Panc1 (cell line): ENCODE measurements around the gene KCNH6. TPM values are rescaled to one million over a fixed set of nuclear protein-coding genes. Genes with fewer than 3 reads are reported as not detected.

Experiments used
- ATAC-seq: fragments of 200-7000 bp; cut with Tn5 transposase; 2 replicates; pipeline ENCODE4 v1.9.1; 2020; ENCODE audit warnings: mild to moderate bottlenecking, moderate library complexity
- BruUV-seq: library from RNA; stranded (reverse); fragments of 400-500 nt; replicated peaks from 2 replicates; lab custom pipeline; 2021; lab: Mats Ljungman, UMichigan
- CTCF ChIA-PET: fragments of 300-600 bp; sonication (Branson Sonifier 250); formaldehyde crosslinking; loops from one replicate; lab custom pipeline; 2022; ENCODE audit warnings: antibody characterized with exemption; lab: Charles Lee
- POLR2A ChIA-PET: fragments of 300-600 bp; sonication (Branson Sonifier 250); formaldehyde crosslinking; loops from one replicate; lab custom pipeline; 2022; ENCODE audit warnings: antibody characterized with exemption; lab: Charles Lee
- DNase-seq: peaks from one replicate; pipeline ENCODE4 v3.0.0-alpha.2; 2010; ENCODE audit warnings: low read depth, low spot score
- H3K27ac ChIP-seq: 2 replicates; pipeline ENCODE4 v1.5.1; 2011; ENCODE audit warnings: mild to moderate bottlenecking, low read length, inconsistent platforms
- H3K27me3 ChIP-seq: fragments of 200-500 bp; sonication (Bioruptor generic); 2 replicates; pipeline ENCODE4 v1.6.0; 2014; ENCODE audit warnings: low read length, inconsistent platforms; ENCODE audit not compliant: control insufficient read depth, insufficient read depth
- H3K36me3 ChIP-seq: fragments of 200-500 bp; sonication (Bioruptor generic); 2 replicates; pipeline ENCODE4 v1.5.1; 2014; ENCODE audit warnings: inconsistent platforms, mild to moderate bottlenecking, low read length, moderate library complexity; ENCODE audit not compliant: control insufficient read depth, insufficient read depth
- H3K4me1 ChIP-seq: 2 replicates; pipeline ENCODE4 v1.5.1; 2011; ENCODE audit warnings: inconsistent platforms, mild to moderate bottlenecking, low read length, moderate library complexity; ENCODE audit not compliant: control insufficient read depth, insufficient read depth
- H3K4me3 ChIP-seq, 2 experiments: 2 replicates each; pipeline ENCODE4 v1.5.1; 2011 to 2012; ENCODE audit warnings: low read depth in 2 of 2, low read length in 2 of 2, mild to moderate bottlenecking in 2 of 2, inconsistent platforms in 1 of 2, moderate library complexity in 1 of 2
- H3K9me3 ChIP-seq: fragments of 200-500 bp; sonication (Bioruptor generic); 2 replicates; pipeline ENCODE4 v1.5.1; 2014; ENCODE audit warnings: low read depth, mild to moderate bottlenecking, inconsistent platforms, low read length, moderate library complexity; ENCODE audit not compliant: control insufficient read depth, insufficient read depth
- POLR2AphosphoS5 ChIP-seq: IDR thresholded peaks from 2 replicates; pipeline ENCODE4 v1.6.1; 2012; ENCODE audit warnings: mild to moderate bottlenecking, low read depth, low read length, moderate library complexity
- REST ChIP-seq, 2 experiments: IDR thresholded peaks; 2 replicates each; pipeline ENCODE4 v1.6.1; 2011 to 2012; ENCODE audit warnings: low read depth in 2 of 2, control low read depth in 1 of 2, low read length in 1 of 2, mild to moderate bottlenecking in 1 of 2, moderate library complexity in 1 of 2; ENCODE audit not compliant: insufficient read depth in 1 of 2
- SIN3A ChIP-seq: IDR thresholded peaks from 2 replicates; pipeline ENCODE4 v1.6.1; 2012; ENCODE audit warnings: low read depth, mild to moderate bottlenecking, low read length, moderate library complexity, borderline replicate concordance; ENCODE audit not compliant: insufficient read depth
- TCF7L2 ChIP-seq: IDR thresholded peaks from 2 replicates; pipeline ENCODE4 v1.6.1; 2011; ENCODE audit warnings: mild to moderate bottlenecking, low read depth, low read length, inconsistent platforms
- in situ Hi-C: cut with HindIII; loops from 2 replicates; pipeline ENCODE4 v1.10.0; 2016; ENCODE audit warnings: low sequenced_read_pairs, low pct_unique_long_range_greater_than_20kb
- intact Hi-C: fragments of 100-400 bp; cut with micrococcal nuclease; formaldehyde crosslinking; loops from one replicate; pipeline ENCODE4 v1.10.0; 2022; ENCODE audit not compliant: unreplicated experiment
- total RNA-seq: library from RNA; stranded (reverse); gene quantifications from one replicate; pipeline ENCODE4 v1.2.1, GENCODE V29; 2021; ENCODE audit not compliant: unreplicated experiment
- TF ChIP-seq, protein P1 (sequence below): fragments of 450-650 bp; IDR thresholded peaks from 2 replicates; pipeline ENCODE4 v1.5.1; 2017; ENCODE audit warnings: mild to moderate bottlenecking

KCNH6 gene
- total RNA-seq, 1 experiment from 2014 or later = not detected

DNA sequence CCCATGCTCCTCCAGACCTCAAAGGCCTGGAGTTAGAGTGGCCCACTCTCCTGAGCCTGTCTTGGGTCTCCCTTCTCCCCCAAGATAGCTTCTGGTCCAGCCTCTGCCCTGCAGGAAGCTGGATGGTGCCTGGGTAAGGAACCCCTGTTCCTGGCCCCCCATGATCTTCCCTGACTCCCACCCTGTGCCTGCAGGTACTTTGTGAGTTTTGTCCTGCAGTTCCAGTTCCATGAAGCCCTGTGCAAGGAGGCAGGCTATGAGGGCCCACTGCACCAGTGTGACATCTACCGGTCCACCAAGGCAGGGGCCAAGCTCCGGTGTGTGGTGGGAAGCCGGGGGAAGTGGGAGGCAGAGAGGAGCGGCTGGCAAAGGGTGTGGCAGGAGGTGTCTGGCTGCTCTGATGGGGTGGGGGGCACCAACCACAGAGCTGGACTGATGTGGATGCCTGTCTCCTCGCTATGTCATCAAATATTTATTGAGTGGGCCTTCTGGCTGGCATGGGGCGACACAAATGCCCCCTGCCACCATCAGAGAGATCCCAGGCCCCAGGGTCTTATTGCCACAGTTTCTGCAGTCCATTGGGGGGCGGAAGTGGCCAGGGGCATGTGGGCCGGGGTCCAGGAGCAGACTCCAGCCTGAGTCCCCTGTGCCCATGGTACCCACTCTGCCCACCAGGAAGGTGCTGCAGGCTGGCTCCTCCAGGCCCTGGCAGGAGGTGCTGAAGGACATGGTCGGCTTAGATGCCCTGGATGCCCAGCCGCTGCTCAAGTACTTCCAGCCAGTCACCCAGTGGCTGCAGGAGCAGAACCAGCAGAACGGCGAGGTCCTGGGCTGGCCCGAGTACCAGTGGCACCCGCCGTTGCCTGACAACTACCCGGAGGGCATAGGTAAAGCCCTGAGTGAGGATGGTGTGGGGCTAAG is 39.2 kb upstream of the KCNH6 start:
- Histone ChIP-seq H3K27ac (no peak overlapping the region), H3K4me1 (no peaks in the 10 kb centered on the region), H3K9me3 (no peaks in the 10 kb centered on the region), H3K4me3 (no peak overlapping the region), H3K36me3 (no peaks in the 10 kb centered on the region), H3K27me3 (no peaks in the 10 kb centered on the region)
- no peak for ATAC-seq
- BruUV-seq = no TSS peak
- ChIA-PET CTCF (no interaction called here), POLR2A (no interaction called here)
- TF ChIP-seq POLR2AphosphoS5 (no peak), REST (IDR thresholded peaks at IDR 0.05; ENCODE audit: insufficient read depth in 1 of 2, low read depth in 2 of 2, low read length in 1 of 2) (no peak), SIN3A (no peak), TCF7L2 (no peak)
- TF ChIP-seq, protein P1, sequence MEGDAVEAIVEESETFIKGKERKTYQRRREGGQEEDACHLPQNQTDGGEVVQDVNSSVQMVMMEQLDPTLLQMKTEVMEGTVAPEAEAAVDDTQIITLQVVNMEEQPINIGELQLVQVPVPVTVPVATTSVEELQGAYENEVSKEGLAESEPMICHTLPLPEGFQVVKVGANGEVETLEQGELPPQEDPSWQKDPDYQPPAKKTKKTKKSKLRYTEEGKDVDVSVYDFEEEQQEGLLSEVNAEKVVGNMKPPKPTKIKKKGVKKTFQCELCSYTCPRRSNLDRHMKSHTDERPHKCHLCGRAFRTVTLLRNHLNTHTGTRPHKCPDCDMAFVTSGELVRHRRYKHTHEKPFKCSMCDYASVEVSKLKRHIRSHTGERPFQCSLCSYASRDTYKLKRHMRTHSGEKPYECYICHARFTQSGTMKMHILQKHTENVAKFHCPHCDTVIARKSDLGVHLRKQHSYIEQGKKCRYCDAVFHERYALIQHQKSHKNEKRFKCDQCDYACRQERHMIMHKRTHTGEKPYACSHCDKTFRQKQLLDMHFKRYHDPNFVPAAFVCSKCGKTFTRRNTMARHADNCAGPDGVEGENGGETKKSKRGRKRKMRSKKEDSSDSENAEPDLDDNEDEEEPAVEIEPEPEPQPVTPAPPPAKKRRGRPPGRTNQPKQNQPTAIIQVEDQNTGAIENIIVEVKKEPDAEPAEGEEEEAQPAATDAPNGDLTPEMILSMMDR = no peak
- in situ Hi-C loops = no loop called here
- intact Hi-C loops = no loop called here
- DNase-seq = no peak

GRCh38 chr17:63486317-63487013 is 36.7 kb upstream of the KCNH6 start:
- no TSS peak for BruUV-seq
- Histone ChIP-seq H3K36me3 (no peaks in the 10 kb centered on the region), H3K4me1 (no peaks in the 10 kb centered on the region), H3K27ac (no peak overlapping the region), H3K9me3 (no peaks in the 10 kb centered on the region), H3K4me3 (no peak overlapping the region), H3K27me3 (no peaks in the 10 kb centered on the region)
- ChIA-PET POLR2A (interaction anchor here (0.6 kb wide), 1 partner anchor 13 kb away, joined by 6 read pairs; no protein-coding TSS in a partner anchor), CTCF (interaction anchor here (0.7 kb wide), 1 partner anchor 52 kb away, joined by 3 read pairs; no protein-coding TSS in a partner anchor)
- no peak for DNase-seq
- no peak for TF ChIP-seq REST (IDR thresholded peaks at IDR 0.05; ENCODE audit: insufficient read depth in 1 of 2, low read depth in 2 of 2, low read length in 1 of 2)
- TF ChIP-seq, protein P1 = no peak
- TF ChIP-seq POLR2AphosphoS5 = no peak
- TF ChIP-seq TCF7L2 = no peak
- TF ChIP-seq SIN3A = no peak
- intact Hi-C loops = no loop called here
- in situ Hi-C loops = no loop called here
- no peak for ATAC-seq
